Stimulated activated CD4-positive, alpha-beta T cell treated with anti-CD3 and anti-CD28 coated beads, Interleukin-12 subunit alpha, Interleukin-12 subunit beta, amount 100 ng/mL, for 24 hours (primary cell): ENCODE data around the gene LIG1.
A peak's percentile ranks its signal among the peaks of the same experiment; 100 is the strongest.

ENCODE experiments used
- DNase-seq, 2 experiments: peaks; one replicate each; pipeline ENCODE4 v3.0.0-alpha.2; 2020; ENCODE audit warnings: low read depth in 2 of 2

Gene LIG1

GRCh38 chr19:48169939-48170803 lies at the start of gene LIG1, which contains the start of gene ZSWIM9:
Gene LIG1, minus strand, starts transcription at chr19:48170344. Its CDS starts 4,778 bp downstream, at chr19:48165566.
Gene ZSWIM9, plus strand, starts transcription at chr19:48170680. Its CDS starts 1,123 bp downstream, at chr19:48171803.
- DNase-seq = peak; percentile 79 to 88

GRCh38 chr19:48218997-48219396 lies 48.9 kb upstream of the LIG1 start:
- no peak for DNase-seq

GRCh38 chr19:48216933-48217332 lies 46.8 kb upstream of the LIG1 start:
- DNase-seq = no peak

GRCh38 chr19:48213959-48214358 lies 43.8 kb upstream of the LIG1 start:
- no peak for DNase-seq

GRCh38 chr19:48210005-48210404 lies 39.9 kb upstream of the LIG1 start:
- DNase-seq = no peak

GRCh38 chr19:48206397-48207093 lies 36.4 kb upstream of the LIG1 start:
- DNase-seq = no peak

GRCh38 chr19:48203794-48204628 lies 33.9 kb upstream of the LIG1 start:
- DNase-seq = peak; percentile 86 to 91

GRCh38 chr19:48203222-48203793 lies 33.2 kb upstream of the LIG1 start:
- no peak for DNase-seq

GRCh38 chr19:48196933-48197665 lies 27.0 kb upstream of the LIG1 start:
- no peak for DNase-seq

- DNase-seq = no peak
Measured at GRCh38 chr19:48196321-48196763, 26.2 kb upstream of the LIG1 start.

- no peak for DNase-seq
Measured at GRCh38 chr19:48194844-48195830, 25.0 kb upstream of the LIG1 start.

GRCh38 chr19:48194041-48194843 lies 24.1 kb upstream of the LIG1 start:
- no peak for DNase-seq

GRCh38 chr19:48192750-48193149 lies 22.6 kb upstream of the LIG1 start:
- no peak for DNase-seq

- DNase-seq = no peak
Measured at GRCh38 chr19:48190885-48191284, 20.7 kb upstream of the LIG1 start.

- DNase-seq = no peak
Measured at GRCh38 chr19:48190288-48190884, 20.2 kb upstream of the LIG1 start.

- no peak for DNase-seq
Measured at GRCh38 chr19:48186541-48186991, 16.4 kb upstream of the LIG1 start.

- DNase-seq = no peak
Measured at GRCh38 chr19:48186015-48186414, 15.9 kb upstream of the LIG1 start.

- no peak for DNase-seq
Measured at GRCh38 chr19:48183356-48183755, 13.2 kb upstream of the LIG1 start.
